CD4-positive, alpha-beta T cell treated with Interleukin-4 for 4 hours (primary cell): Measurements from ENCODE around the gene TRPM2.
"Not testable (repeated sequence)": the region's sequence is repeated elsewhere in the genome, so short reads cannot be mapped to it uniquely, and the experiment has no call there.

Source experiments
- DNase-seq: peaks from one replicate; pipeline ENCODE4 v3.0.0-alpha.2; 2020

Gene TRPM2

GRCh38 chr21:44375761-44376241, 22.4 kb downstream of the TRPM2 start:
- DNase-seq, result no peak

DNA sequence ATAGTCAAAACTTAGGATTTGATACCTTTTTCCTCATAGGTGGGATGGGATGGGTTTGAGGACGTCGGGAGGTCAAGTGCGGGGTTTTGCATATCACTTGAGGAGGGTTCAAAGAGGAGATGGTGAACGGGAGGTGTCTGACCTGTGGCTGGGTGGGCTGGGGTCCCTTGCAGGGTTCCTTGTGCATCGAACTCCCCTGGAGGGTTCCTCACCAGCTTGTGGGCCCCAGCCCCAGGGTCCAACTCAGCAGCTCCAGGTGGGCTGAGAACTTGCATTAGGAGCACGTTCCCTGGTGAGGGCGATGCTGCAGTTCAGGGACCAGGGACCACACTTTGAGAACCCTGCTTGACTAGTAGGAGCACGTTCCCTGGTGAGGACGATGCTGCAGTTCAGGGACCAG, 23.2 kb downstream of the TRPM2 start:
- no peak for DNase-seq

- DNase-seq, result no peak
Measured at GRCh38 chr21:44377201-44377921, 23.9 kb downstream of the TRPM2 start.

DNA sequence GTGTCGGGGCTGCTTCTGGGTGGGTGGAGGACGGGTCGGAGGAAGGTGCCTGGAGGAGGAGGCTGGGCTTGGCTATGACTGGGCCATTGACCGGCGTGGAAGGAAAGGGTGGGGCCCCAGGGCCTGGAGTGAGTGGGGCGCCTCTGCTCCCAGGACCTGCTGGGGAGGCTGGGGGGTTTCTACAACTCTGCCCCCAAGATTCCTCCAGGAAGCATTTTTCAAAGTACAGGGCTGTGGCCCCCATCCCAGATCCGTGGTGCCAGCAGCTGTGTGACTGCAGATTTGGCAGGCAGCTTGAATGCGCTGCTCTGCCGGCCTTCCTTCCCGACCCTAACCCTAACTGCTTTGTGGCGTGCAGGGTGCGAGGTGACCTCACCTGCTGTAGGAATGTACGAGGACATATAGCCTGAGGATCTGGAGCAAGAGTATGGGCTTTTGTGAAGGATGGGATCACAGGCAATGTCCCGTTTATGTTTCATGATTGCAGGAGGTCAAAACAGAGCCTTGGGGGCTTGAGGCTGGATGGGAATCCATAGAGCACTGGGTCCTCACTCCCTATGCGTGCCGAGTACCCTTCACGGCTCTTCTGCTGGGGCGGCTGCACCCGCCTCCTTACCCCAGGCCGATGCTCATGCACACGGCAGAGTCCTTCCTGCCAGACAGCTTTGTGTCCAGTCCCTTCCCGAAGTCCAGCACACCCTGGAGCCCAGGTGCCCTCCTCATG, 24.7 kb downstream of the TRPM2 start:
- DNase-seq, result no peak

DNA sequence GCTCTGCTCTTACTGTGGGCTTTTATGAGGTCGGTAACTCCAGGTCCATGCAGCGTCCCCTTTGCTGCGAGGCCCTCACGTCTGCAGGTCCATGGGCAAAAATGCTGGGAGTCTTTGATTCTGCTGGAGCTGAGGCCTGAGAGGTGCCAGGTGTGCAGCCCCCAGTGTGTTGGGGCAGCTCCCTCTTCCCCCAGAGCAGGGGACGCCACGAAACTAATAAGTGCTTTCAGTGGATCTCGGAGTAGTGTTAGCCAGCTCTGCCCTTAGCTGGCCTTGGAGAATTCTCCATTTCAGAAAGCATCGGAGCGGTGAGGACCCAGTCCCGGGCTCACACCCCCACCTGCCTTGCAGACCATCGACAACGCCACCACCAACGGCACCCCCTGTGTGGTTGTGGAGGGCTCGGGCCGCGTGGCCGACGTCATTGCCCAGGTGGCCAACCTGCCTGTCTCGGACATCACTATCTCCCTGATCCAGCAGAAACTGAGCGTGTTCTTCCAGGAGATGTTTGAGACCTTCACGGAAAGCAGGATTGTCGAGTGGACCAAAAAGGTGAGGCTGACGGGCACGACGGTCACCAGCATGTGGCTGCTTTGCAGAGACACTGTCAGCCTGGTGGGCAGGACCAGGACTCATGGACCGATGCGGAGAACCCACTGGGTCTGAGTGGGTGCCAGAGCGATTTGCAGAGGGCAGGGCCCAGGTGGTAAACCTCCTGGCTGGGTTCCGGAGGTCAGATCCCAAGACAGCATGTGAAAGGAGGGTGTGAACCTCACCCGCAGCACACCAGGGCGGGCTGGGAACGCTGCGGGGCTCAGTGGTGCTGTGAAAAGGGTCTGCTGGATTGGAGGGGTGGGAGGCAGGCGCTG, 25.5 kb downstream of the TRPM2 start:
- DNase-seq, result no peak

DNA sequence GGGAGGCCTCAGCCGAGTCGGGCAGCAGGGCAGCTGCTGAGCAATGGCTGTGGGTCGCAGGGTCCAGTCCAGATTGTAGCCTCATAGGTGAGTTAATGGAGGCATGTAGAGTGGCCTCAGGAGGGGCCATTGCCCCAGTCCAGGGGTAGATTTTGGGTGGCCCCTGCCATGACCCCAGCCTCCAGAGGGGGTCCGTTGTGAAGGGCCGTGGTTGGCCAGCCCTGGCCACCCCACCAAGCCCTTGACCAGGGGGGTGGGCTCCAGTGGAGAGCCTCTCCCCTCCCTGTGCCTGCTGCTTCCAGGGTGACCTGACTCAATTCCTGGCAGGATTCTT, 26.1 kb downstream of the TRPM2 start:
- DNase-seq, result no peak

- no peak for DNase-seq
Measured at GRCh38 chr21:44379991-44380865, 26.8 kb downstream of the TRPM2 start.

- no peak for DNase-seq
Measured at GRCh38 chr21:44380876-44381275, 27.5 kb downstream of the TRPM2 start.

GRCh38 chr21:44381874-44382273, 28.5 kb downstream of the TRPM2 start:
- no peak for DNase-seq

- DNase-seq, result no peak
Measured at GRCh38 chr21:44382536-44382935, 29.1 kb downstream of the TRPM2 start.

DNA sequence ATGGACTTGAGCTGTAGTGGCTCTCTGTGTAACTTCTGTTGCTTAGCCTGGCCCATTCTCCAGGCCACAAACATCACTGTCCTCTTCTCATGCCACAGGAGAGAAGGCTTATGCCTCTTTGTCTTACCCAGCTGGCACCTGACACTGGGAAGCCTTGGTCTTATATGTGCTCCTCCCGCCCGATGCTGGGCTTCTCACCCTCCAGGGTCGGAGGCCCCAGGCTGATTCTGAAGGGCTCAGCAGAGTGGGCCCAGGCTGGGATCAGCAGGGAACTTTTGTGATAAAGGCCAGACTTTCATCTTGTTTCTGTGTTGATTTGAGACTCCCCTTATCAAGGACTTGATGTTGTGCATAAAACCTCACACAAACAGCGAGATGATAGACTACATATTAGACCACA, 29.8 kb downstream of the TRPM2 start:
- no peak for DNase-seq

DNA sequence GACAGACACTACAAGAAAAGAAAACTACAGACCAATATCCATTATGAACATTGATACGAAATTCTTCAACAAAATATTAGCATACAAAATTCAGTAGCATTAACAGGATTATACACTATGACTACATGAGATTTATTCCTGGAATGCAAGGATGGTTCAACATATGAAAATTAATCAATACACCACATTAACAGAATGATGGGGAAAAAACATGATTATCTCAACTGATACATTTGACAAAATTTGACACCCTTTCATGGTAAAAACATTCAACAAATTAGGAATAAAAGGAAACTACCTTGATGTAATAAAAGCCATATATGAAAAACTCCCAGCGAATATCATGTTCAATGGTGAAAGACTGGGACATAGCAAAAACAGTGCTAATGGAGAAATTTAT, 31.5 kb downstream of the TRPM2 start:
- no peak for DNase-seq

DNA sequence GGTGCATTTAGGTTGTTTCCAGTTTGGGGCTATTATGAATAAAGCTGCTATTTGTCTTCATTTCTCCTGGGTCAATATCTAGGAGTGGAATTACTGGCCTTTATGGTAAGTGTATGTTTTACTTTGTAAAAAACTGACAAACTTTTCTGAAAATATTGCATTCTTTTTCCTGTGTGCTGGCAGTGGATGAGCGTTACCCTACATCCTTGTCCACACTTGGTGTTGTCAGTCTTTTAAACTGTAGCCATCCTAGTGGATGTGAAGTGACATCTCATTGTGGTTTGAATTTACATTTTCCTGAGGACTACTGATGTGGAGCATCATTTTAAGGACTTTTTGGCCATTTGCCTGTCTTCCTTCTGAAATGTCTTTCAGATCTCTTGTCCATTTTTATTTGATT, 35.9 kb downstream of the TRPM2 start:
- DNase-seq, result no peak

GRCh38 chr21:44390886-44391285, 37.5 kb downstream of the TRPM2 start:
- no peak for DNase-seq

DNA sequence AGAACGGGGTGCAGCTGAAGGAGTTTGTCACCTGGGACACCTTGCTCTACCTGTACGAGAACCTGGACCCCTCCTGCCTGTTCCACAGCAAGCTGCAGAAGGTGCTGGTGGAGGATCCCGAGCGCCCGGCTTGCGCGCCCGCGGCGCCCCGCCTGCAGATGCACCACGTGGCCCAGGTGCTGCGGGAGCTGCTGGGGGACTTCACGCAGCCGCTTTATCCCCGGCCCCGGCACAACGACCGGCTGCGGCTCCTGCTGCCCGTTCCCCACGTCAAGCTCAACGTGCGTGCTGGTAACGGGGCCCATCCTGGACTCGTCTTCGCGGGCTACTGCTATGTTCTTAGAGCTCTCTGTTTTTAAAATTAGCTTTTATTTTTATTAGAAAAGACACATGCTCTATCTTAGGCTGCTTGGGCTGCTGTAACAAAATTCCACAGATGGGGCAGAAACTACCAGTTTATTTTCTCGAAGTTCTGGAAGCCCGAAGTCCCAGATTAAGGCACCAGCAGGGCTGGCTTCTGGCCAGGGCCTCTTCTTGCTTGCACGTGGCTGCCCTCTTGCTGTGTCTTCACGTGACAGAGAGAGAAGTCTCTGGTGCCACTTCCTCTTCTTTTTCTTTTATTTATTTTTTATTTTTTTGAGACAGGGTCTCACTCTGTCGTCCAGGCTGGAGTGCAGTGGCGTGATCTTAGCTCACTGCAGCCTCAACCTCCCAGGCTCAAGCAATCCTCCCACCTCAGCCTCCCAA, 38.1 kb downstream of the TRPM2 start:
- no peak for DNase-seq

DNA sequence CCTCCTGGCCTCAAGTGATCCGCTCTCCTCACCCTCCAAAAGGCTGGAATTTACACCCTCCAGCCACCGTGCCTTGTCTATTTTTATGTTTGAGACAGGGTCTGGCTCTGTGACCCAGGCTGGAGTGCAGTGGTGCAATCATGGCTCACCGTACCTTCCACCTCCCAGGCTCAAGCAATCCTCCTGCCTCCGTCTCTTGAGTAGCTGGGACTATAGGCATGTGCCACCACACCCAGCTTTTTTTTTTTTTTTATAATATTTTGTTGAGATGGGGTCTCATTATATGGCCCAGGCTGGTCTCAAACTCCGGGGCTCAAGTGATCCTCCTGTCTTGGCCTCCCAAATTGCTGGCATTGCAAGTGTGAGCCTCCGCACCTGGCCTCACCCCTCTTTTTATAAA, 38.8 kb downstream of the TRPM2 start:
- no peak for DNase-seq

DNA sequence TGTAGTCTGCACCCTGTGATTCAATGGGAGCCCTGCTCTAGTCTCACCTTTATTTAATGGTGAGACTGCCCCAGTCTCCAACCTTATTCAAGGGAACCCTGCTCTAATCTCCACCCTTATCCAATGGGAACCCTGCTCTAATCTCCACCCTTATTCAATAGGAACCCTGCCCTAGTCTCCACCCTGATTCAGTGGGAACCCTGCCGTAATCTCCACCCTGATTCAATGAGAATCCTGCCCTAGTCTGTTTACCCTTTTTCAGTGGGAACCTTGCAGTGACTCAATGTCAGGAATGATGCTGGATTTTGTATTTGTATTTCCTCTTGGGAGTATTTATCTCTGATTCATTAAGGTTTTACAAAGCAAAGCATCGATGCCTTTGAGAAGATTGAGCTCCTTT, 39.5 kb downstream of the TRPM2 start:
- DNase-seq, result no peak

GRCh38 chr21:44394733-44395132, 41.3 kb downstream of the TRPM2 start:
- DNase-seq, result no peak

DNA sequence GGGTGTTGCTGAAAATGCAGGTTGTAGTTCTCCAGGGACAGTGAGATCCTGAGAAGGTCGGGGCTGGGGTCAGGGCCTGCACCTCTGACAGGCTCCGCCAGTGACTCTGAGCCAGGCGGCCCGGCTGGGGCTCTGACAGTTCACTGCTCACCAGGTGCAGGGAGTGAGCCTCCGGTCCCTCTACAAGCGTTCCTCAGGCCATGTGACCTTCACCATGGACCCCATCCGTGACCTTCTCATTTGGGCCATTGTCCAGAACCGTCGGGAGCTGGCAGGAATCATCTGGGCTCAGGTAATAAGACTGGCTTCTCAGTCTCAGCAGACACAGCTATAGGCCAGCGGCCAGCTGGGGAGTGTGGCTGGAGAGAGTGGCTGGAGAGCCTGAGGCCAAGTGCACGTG, 41.8 kb downstream of the TRPM2 start:
- no peak for DNase-seq

- DNase-seq, result not testable (repeated sequence)
Measured at GRCh38 chr21:44396803-44397202, 43.4 kb downstream of the TRPM2 start.

- DNase-seq, result no peak
Measured at GRCh38 chr21:44397431-44398031, 44.1 kb downstream of the TRPM2 start.

GRCh38 chr21:44398499-44398898, 45.1 kb downstream of the TRPM2 start:
- DNase-seq, result no peak
